HG02973 (cell line): ENCODE results near the gene EPB41.

Source experiments
- ATAC-seq: cut with Tn5 transposase; IDR thresholded peaks from one replicate; pipeline ENCODE4 v1.9.1; 2021; ENCODE audit warnings: moderate library complexity; ENCODE audit not compliant: unreplicated experiment

Gene EPB41

GRCh38 chr1:28890836-28891235, 23.5 kb upstream of the EPB41 start:
- no peak for ATAC-seq

- ATAC-seq = no peak
These were observed 23.1 kb upstream of the EPB41 start for GRCh38 chr1:28891256-28891655.

- ATAC-seq = no peak
These were observed 20.8 kb upstream of the EPB41 start for GRCh38 chr1:28893403-28894102.

GRCh38 chr1:28894785-28895184, 19.6 kb upstream of the EPB41 start:
- ATAC-seq = no peak

GRCh38 chr1:28895896-28896608, 18.3 kb upstream of the EPB41 start:
- no peak for ATAC-seq

- ATAC-seq = no peak
These were observed 17.8 kb upstream of the EPB41 start for GRCh38 chr1:28896609-28896986.

- ATAC-seq = no peak
These were observed 16.6 kb upstream of the EPB41 start for GRCh38 chr1:28897789-28898188.

GRCh38 chr1:28898405-28898881, 15.9 kb upstream of the EPB41 start:
- ATAC-seq = no peak

GRCh38 chr1:28899267-28899666, 15.1 kb upstream of the EPB41 start:
- ATAC-seq = no peak

GRCh38 chr1:28900562-28900961, 13.8 kb upstream of the EPB41 start:
- ATAC-seq = no peak

GRCh38 chr1:28902738-28903137, 11.6 kb upstream of the EPB41 start:
- no peak for ATAC-seq

GRCh38 chr1:28905921-28906666, 8.3 kb upstream of the EPB41 start:
- ATAC-seq = no peak

GRCh38 chr1:28909198-28909597, 5.2 kb upstream of the EPB41 start:
- no peak for ATAC-seq

- no peak for ATAC-seq
These were observed 3.8 kb upstream of the EPB41 start for GRCh38 chr1:28910379-28911115.

GRCh38 chr1:28913786-28914227, 562 bp upstream of the EPB41 start:
- no peak for ATAC-seq

- ATAC-seq = peak; percentile 8
These were observed 894 bp downstream of the EPB41 start for GRCh38 chr1:28915031-28915895.

- ATAC-seq = no peak
These were observed 3.4 kb downstream of the EPB41 start for GRCh38 chr1:28917757-28918118.

- no peak for ATAC-seq
These were observed 7.0 kb downstream of the EPB41 start for GRCh38 chr1:28921286-28921869.

GRCh38 chr1:28925350-28925891, 11.1 kb downstream of the EPB41 start:
- no peak for ATAC-seq
